H1 (cell line): ENCODE results near the gene LRRN1. TPM values are rescaled to one million over a fixed set of nuclear protein-coding genes. Genes with fewer than 3 reads are reported as not detected.

ENCODE experiments used
- CTCF ChIA-PET: fragments of 300-600 bp; sonication (Branson Sonifier 250); formaldehyde crosslinking; loops from one replicate; lab custom pipeline; 2021; ENCODE audit not compliant: partially characterized antibody; lab: Charles Lee
- POLR2A ChIA-PET: fragments of 300-600 bp; sonication (Branson Sonifier 250); formaldehyde crosslinking; loops from one replicate; lab custom pipeline; 2021; ENCODE audit warnings: inconsistent platforms; ENCODE audit not compliant: partially characterized antibody; lab: Charles Lee
- DNase-seq, 2 experiments: peaks; one replicate each; pipeline versions ENCODE4 v3.0.0 to v3.0.0-alpha.2; 2010 to 2022; ENCODE audit warnings: low spot score in 2 of 2, low read depth in 1 of 2, mixed read lengths in 1 of 2
- FAIRE-seq: peaks from 2 replicates; lab custom pipeline; 2011; peaks lifted over from hg19 to GRCh38; lab: Jason Lieb, UNC
- H2AFZ ChIP-seq: 2 replicates; pipeline ENCODE4 v1.8.1; 2012; ENCODE audit warnings: low read length, inconsistent platforms
- H2AK5ac ChIP-seq: 2 replicates; pipeline ENCODE4 v1.6.1; 2013; ENCODE audit warnings: low read depth, low read length
- H2BK120ac ChIP-seq: replicated peaks from 2 replicates; pipeline ENCODE3; 2013; ENCODE audit warnings: low read depth, low read length, inconsistent platforms
- H2BK12ac ChIP-seq: 2 replicates; pipeline ENCODE4 v1.6.1; 2013; ENCODE audit warnings: low read depth, low read length
- H2BK15ac ChIP-seq: 2 replicates; pipeline ENCODE4 v1.6.1; 2013; ENCODE audit warnings: low read length
- H2BK20ac ChIP-seq: 2 replicates; pipeline ENCODE4 v1.6.1; 2013; ENCODE audit warnings: low read length
- H2BK5ac ChIP-seq: 2 replicates; pipeline ENCODE4 v1.6.1; 2013; ENCODE audit warnings: low read depth, low read length
- H3K14ac ChIP-seq: 2 replicates; pipeline ENCODE4 v1.6.1; 2013; ENCODE audit warnings: inconsistent platforms; ENCODE audit not compliant: insufficient read length
- H3K18ac ChIP-seq: 2 replicates; pipeline ENCODE4 v1.6.1; 2013; ENCODE audit warnings: low read length; ENCODE audit errors: extremely low read depth
- H3K23ac ChIP-seq: 2 replicates; pipeline ENCODE4 v1.6.1; 2013; ENCODE audit warnings: inconsistent platforms; ENCODE audit not compliant: insufficient read length
- H3K23me2 ChIP-seq: 2 replicates; pipeline ENCODE4 v1.6.1; 2013; ENCODE audit warnings: low read depth, low read length
- H3K27ac ChIP-seq: 2 replicates; pipeline ENCODE4 v1.6.1; 2011; ENCODE audit warnings: low read depth, low read length, inconsistent platforms
- H3K27me3 ChIP-seq, 4 experiments: replicated peaks in 1 of 4; 1 replicate in 1 of 4; 2 replicates in 3 of 4; pipeline versions ENCODE4 v1.6.1 to v1.8.1; 2011 to 2013; ENCODE audit warnings: low read length in 3 of 4, mild to moderate bottlenecking in 3 of 4, inconsistent platforms in 2 of 4, mixed read lengths in 2 of 4, moderate library complexity in 1 of 4; ENCODE audit not compliant: control insufficient read depth in 3 of 4, insufficient read depth in 3 of 4; ENCODE audit errors: extremely low read depth in 1 of 4
- H3K36me3 ChIP-seq, 4 experiments: 2 replicates each; pipeline versions ENCODE4 v1.6.1 to v1.8.1; 2011 to 2013; ENCODE audit warnings: mild to moderate bottlenecking in 4 of 4, low read length in 3 of 4, moderate library complexity in 2 of 4, control low read depth in 1 of 4, inconsistent platforms in 1 of 4; ENCODE audit not compliant: insufficient read depth in 4 of 4, control insufficient read depth in 2 of 4
- H3K4ac ChIP-seq: replicated peaks from 2 replicates; pipeline ENCODE3; 2013; ENCODE audit warnings: low read length, low read depth, mixed read lengths, inconsistent platforms; ENCODE audit not compliant: insufficient read length
- H3K4me1 ChIP-seq, 4 experiments: replicated peaks in 1 of 4; 1 replicate in 1 of 4; 2 replicates in 3 of 4; pipeline versions ENCODE4 v1.6.1 to v1.8.1; 2011 to 2013; ENCODE audit warnings: low read length in 3 of 4, inconsistent platforms in 2 of 4, mixed read lengths in 1 of 4; ENCODE audit not compliant: insufficient read depth in 4 of 4, control insufficient read depth in 3 of 4
- H3K4me2 ChIP-seq, 2 experiments: 2 replicates each; pipeline versions ENCODE4 v1.6.1 to v1.8.1; 2011 to 2013; ENCODE audit warnings: low read depth in 2 of 2, low read length in 2 of 2, control low read depth in 1 of 2, inconsistent platforms in 1 of 2, mild to moderate bottlenecking in 1 of 2; ENCODE audit not compliant: insufficient read depth in 1 of 2
- H3K4me3 ChIP-seq, 4 experiments: fragments of 200-600, 300-600 bp in 1 of 4; sonication (generic), shearing (Covaris generic), sonication (Bioruptor Twin) in 1 of 4; 2 replicates each; pipeline versions ENCODE4 v1.5.1 to v1.8.1; 2011 to 2016; ENCODE audit warnings: low read length in 4 of 4, low read depth in 3 of 4, control low read depth in 2 of 4, inconsistent platforms in 2 of 4, mild to moderate bottlenecking in 2 of 4, mixed read lengths in 1 of 4, moderate library complexity in 1 of 4; ENCODE audit not compliant: insufficient read depth in 2 of 4; ENCODE audit errors: extremely low read depth in 1 of 4
- H3K56ac ChIP-seq: replicated peaks from 2 replicates; pipeline ENCODE3; 2013; ENCODE audit warnings: low read depth, mild to moderate bottlenecking, mixed read lengths, low read length, inconsistent platforms; ENCODE audit not compliant: insufficient read length
- H3K79me1 ChIP-seq: 2 replicates; pipeline ENCODE4 v1.6.1; 2013; ENCODE audit warnings: low read depth, low read length, control low read depth
- H3K79me2 ChIP-seq, 2 experiments: 2 replicates each; pipeline versions ENCODE4 v1.6.1 to v1.8.1; 2012 to 2013; ENCODE audit warnings: low read length in 2 of 2, mild to moderate bottlenecking in 2 of 2, inconsistent platforms in 1 of 2; ENCODE audit not compliant: insufficient read depth in 2 of 2, control insufficient read depth in 1 of 2
- H3K9ac ChIP-seq, 4 experiments: replicated peaks in 1 of 4; 1 replicate in 1 of 4; 2 replicates in 3 of 4; pipeline versions ENCODE4 v1.6.1 to v1.8.1; 2011 to 2013; ENCODE audit warnings: low read depth in 3 of 4, low read length in 3 of 4, control low read depth in 2 of 4, mild to moderate bottlenecking in 2 of 4, moderate library complexity in 2 of 4, inconsistent platforms in 1 of 4; ENCODE audit errors: extremely low read depth in 1 of 4
- H3K9me3 ChIP-seq, 2 experiments: 2 replicates each; pipeline versions ENCODE4 v1.6.1 to v1.8.1; 2012 to 2013; ENCODE audit warnings: mild to moderate bottlenecking in 2 of 2, moderate library complexity in 2 of 2, control low read depth in 1 of 2, inconsistent platforms in 1 of 2, low read depth in 1 of 2, low read length in 1 of 2, mixed read lengths in 1 of 2; ENCODE audit not compliant: insufficient read depth in 2 of 2
- H4K20me1 ChIP-seq, 2 experiments: replicated peaks in 1 of 2; 2 replicates each; pipeline versions ENCODE3 to v1.8.1; 2011 to 2013; ENCODE audit warnings: inconsistent platforms in 2 of 2, low read length in 2 of 2, mild to moderate bottlenecking in 1 of 2; ENCODE audit not compliant: insufficient read depth in 2 of 2, control insufficient read depth in 1 of 2
- H4K5ac ChIP-seq: 2 replicates; pipeline ENCODE4 v1.6.1; 2013; ENCODE audit warnings: low read length, low read depth, mixed read lengths, inconsistent platforms; ENCODE audit not compliant: insufficient read length
- H4K8ac ChIP-seq: 2 replicates; pipeline ENCODE4 v1.8.0; 2013; ENCODE audit warnings: mild to moderate bottlenecking, moderate library complexity, low read length, inconsistent platforms; ENCODE audit not compliant: insufficient read depth; ENCODE audit errors: extremely low read depth
- H4K91ac ChIP-seq: replicated peaks from 2 replicates; pipeline ENCODE3; 2013; ENCODE audit warnings: low read length, mixed read lengths, inconsistent platforms; ENCODE audit not compliant: insufficient read length
- ASH2L ChIP-seq: fragments of 200-600, 300-600 bp; sonication (generic); IDR thresholded peaks from one replicate; pipeline ENCODE4 v1.7.1; 2017; ENCODE audit warnings: low read length
- CHD1 ChIP-seq: IDR thresholded peaks from 2 replicates; pipeline ENCODE4 v1.6.1; 2012; ENCODE audit warnings: low read depth, low read length, improper control_type of control experiment
- CTCF ChIP-seq, 3 experiments: IDR thresholded peaks; 1 replicate in 2 of 3; 2 replicates in 1 of 3; pipeline versions ENCODE4 v1.5.1 to v1.6.1; 2011; ENCODE audit warnings: low read length in 3 of 3, mild to moderate bottlenecking in 3 of 3, inconsistent platforms in 2 of 3, low read depth in 1 of 3, moderate library complexity in 1 of 3; ENCODE audit not compliant: insufficient read depth in 1 of 3; ENCODE audit errors: control extremely low read depth in 1 of 3
- E2F6 ChIP-seq: IDR thresholded peaks from 2 replicates; pipeline ENCODE4 v1.6.1; 2012; ENCODE audit warnings: inconsistent platforms
- EP300 ChIP-seq, 2 experiments: IDR thresholded peaks; 1 replicate in 1 of 2; 2 replicates in 1 of 2; pipeline ENCODE4 v1.6.1; 2011 to 2012; ENCODE audit warnings: low read depth in 2 of 2, low read length in 2 of 2, mild to moderate bottlenecking in 2 of 2, borderline replicate concordance in 1 of 2, inconsistent platforms in 1 of 2, moderate library complexity in 1 of 2
- KDM5A ChIP-seq: fragments of 200-600 bp; IDR thresholded peaks from 2 replicates; pipeline ENCODE4 v1.7.1; 2012; ENCODE audit warnings: mild to moderate bottlenecking, low read length, inconsistent platforms, mixed read lengths
- MAFK ChIP-seq: IDR thresholded peaks from 2 replicates; pipeline ENCODE4 v1.6.1; 2012; ENCODE audit warnings: low read depth, mild to moderate bottlenecking, improper control_type of control experiment, low read length
- NANOG ChIP-seq: IDR thresholded peaks from 2 replicates; pipeline ENCODE4 v1.6.1; 2011; ENCODE audit warnings: low read length, low read depth, mild to moderate bottlenecking, inconsistent platforms; ENCODE audit not compliant: insufficient read depth, poor library complexity, severe bottlenecking
- NRF1 ChIP-seq: IDR thresholded peaks from 2 replicates; pipeline ENCODE4 v1.6.1; 2011; ENCODE audit warnings: mild to moderate bottlenecking, low read depth, low read length, improper control_type of control experiment
- POLR2A ChIP-seq, 2 experiments: IDR thresholded peaks; 1 replicate in 1 of 2; 2 replicates in 1 of 2; pipeline ENCODE4 v1.6.1; 2011; ENCODE audit warnings: low read depth in 2 of 2, low read length in 2 of 2, mild to moderate bottlenecking in 2 of 2; ENCODE audit errors: control extremely low read depth in 1 of 2
- WGBS, 2 experiments: shearing (Covaris generic) in 1 of 2; methylation state at CpG; one replicate each; pipeline versions ENCODE4 v1.1.6 to v1.1.7; 2013 to 2015; ENCODE audit warnings: low lambda C conversion rate in 2 of 2, mixed read lengths in 2 of 2, inconsistent platforms in 1 of 2, low coverage in 1 of 2, missing lambda C conversion rate in 1 of 2; ENCODE audit not compliant: insufficient replicate concordance in 2 of 2, insufficient coverage in 1 of 2, insufficient read length in 1 of 2; ENCODE audit errors: extremely low coverage in 1 of 2, missing lambda C conversion rate in 1 of 2; 5-methylcytosine and 5-hydroxymethylcytosine counted together
- polyA plus RNA-seq, 7 experiments: library from polyadenylated mRNA; depleted of rRNA in 3 of 7; stranded (reverse) in 5 of 7; unstranded in 2 of 7; fragments of >200 nt in 5 of 7; fragments of 200-250 nt in 2 of 7; gene quantifications; 1 replicate in 5 of 7; 2 replicates in 1 of 7; 4 replicates in 1 of 7; pipeline versions ENCODE4 v1.2.1 to v1.2.3, GENCODE V29; 2011 to 2013; ENCODE audit warnings: missing spikeins in 2 of 7, mixed read lengths in 2 of 7
- total RNA-seq: library from RNA; stranded (reverse); fragmentation: NEBNext Ultra II Directional; extraction: Animal tissue kit (Norgen Biotek cat#: 25700); gene quantifications from 2 replicates; pipeline ENCODE4 v1.2.1, GENCODE V29; 2021

Gene LRRN1
- total and polyA plus RNA-seq, 2 of the 8 experiments (the other 6 are each of a cell fraction or from before 2014, with no cell fraction given) = 159 to 199 TPM

- no peak overlapping the region for H3K18ac ChIP-seq
- DNase-seq (no peak), FAIRE-seq (peak; percentile 60)
- peaks cover 0 to 89% (median 40%) of the 10 kb centered on the region in 4 experiments; a peak in 6 of 8 replicates for H3K36me3 ChIP-seq
- H2AFZ ChIP-seq = no peak overlapping the region
- H2BK15ac ChIP-seq = no peak overlapping the region
- H3K9me3 ChIP-seq = no peaks in the 10 kb centered on the region
- no peak overlapping the region for H3K4ac ChIP-seq
- peaks cover 7% of the 10 kb centered on the region; the same call in 1 of the 2 replicates for H3K79me1 ChIP-seq
- no peak overlapping the region for H3K56ac ChIP-seq
- CTCF ChIA-PET = interaction anchor here (0.8 to 1.4 kb wide), 3 partner anchors 9 to 116 kb away, joined by 3 to 4 read pairs (median 3); no protein-coding TSS in a partner anchor
- H4K20me1 ChIP-seq = peaks cover 40 to 42% of the 10 kb centered on the region in 2 experiments
- H2BK5ac ChIP-seq = no peak overlapping the region
- H2BK20ac ChIP-seq = no peak overlapping the region
- H3K27ac ChIP-seq = no peak overlapping the region
- H2AK5ac ChIP-seq = no peak overlapping the region
- H3K23me2 ChIP-seq = no peaks in the 10 kb centered on the region
- H3K79me2 ChIP-seq = peaks cover 24 to 100% of the 10 kb centered on the region in 2 experiments
- H4K5ac ChIP-seq = no peak overlapping the region
- H3K9ac ChIP-seq = no peak overlapping the region
- no peak overlapping the region for H3K23ac ChIP-seq
- 93% methylated on average over 1 of the region's 1 CpG; no CpG with 5 or more reads in 1 of the 2 experiments for WGBS, 2 experiments
- POLR2A ChIA-PET = interaction anchor here (0.7 to 11.2 kb wide), 6 partner anchors 8 to 188 kb away, joined by 3 to 115 read pairs (median 4); partner anchors contain the start of gene LRRN1
- H3K4me2 ChIP-seq = no peak overlapping the region
- H2BK12ac ChIP-seq = no peak overlapping the region
- peaks cover 0 to 2% (median 0%) of the 10 kb centered on the region in 4 experiments; a peak in 2 of 7 replicates for H3K4me1 ChIP-seq
- H2BK120ac ChIP-seq = no peak overlapping the region
- H3K27me3 ChIP-seq = no peaks in the 10 kb centered on the region
- H3K14ac ChIP-seq = no peak overlapping the region
- H3K4me3 ChIP-seq = no peak overlapping the region
- no peak overlapping the region for H4K91ac ChIP-seq
- H4K8ac ChIP-seq = no peak overlapping the region
- TF ChIP-seq ASH2L = no peak
- no peak for TF ChIP-seq EP300 (IDR thresholded peaks at IDR 0.05; ENCODE audit: borderline replicate concordance in 1 of 2, low read depth in 2 of 2, low read length in 2 of 2)
- TF ChIP-seq NRF1 = no peak
- TF ChIP-seq CHD1 = no peak
- no peak for TF ChIP-seq CTCF (IDR thresholded peaks at IDR 0.05; ENCODE audit: control extremely low read depth in 1 of 3, insufficient read depth in 1 of 3, low read depth in 1 of 3, low read length in 3 of 3)
- TF ChIP-seq E2F6 = no peak
- no peak for TF ChIP-seq NANOG
- TF ChIP-seq POLR2A (IDR thresholded peaks at IDR 0.05; ENCODE audit: control extremely low read depth in 1 of 2, low read depth in 2 of 2, low read length in 2 of 2) = no peak
- no peak for TF ChIP-seq MAFK
- TF ChIP-seq KDM5A = no peak
Measured at GRCh38 chr3:3815206-3815605, 16.0 kb downstream of the LRRN1 start.
